ENCODE results near the gene GPR39. TPM values are rescaled to one million over a fixed set of nuclear protein-coding genes. Genes with fewer than 3 reads are reported as not detected.

GPR39 gene
- total RNA-seq, 6 experiments from 2014 or later = 2.2 to 3.0 (median 2.5) TPM

GRCh38 chr2:132449868-132450267 is 33.3 kb downstream of the GPR39 start:
- Mint-ChIP-seq H3K4me1 (ENCODE audit: low read depth) (peaks cover 26% of the 10 kb centered on the region), H3K36me3 (ENCODE audit: low read depth) (peaks cover 6% of the 10 kb centered on the region; the same call in 1 of the 2 replicates), H3K9me3 (peaks cover 23% of the 10 kb centered on the region), H3K27me3 (ENCODE audit: insufficient read depth) (no peaks in the 10 kb centered on the region; the same call in 1 of the 2 replicates), H3K27ac (no peak overlapping the region), H3K4me3 (no peak overlapping the region)
- no peak for DNase-seq
- TF ChIP-seq, protein P1, sequence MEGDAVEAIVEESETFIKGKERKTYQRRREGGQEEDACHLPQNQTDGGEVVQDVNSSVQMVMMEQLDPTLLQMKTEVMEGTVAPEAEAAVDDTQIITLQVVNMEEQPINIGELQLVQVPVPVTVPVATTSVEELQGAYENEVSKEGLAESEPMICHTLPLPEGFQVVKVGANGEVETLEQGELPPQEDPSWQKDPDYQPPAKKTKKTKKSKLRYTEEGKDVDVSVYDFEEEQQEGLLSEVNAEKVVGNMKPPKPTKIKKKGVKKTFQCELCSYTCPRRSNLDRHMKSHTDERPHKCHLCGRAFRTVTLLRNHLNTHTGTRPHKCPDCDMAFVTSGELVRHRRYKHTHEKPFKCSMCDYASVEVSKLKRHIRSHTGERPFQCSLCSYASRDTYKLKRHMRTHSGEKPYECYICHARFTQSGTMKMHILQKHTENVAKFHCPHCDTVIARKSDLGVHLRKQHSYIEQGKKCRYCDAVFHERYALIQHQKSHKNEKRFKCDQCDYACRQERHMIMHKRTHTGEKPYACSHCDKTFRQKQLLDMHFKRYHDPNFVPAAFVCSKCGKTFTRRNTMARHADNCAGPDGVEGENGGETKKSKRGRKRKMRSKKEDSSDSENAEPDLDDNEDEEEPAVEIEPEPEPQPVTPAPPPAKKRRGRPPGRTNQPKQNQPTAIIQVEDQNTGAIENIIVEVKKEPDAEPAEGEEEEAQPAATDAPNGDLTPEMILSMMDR (IDR thresholded peaks at IDR 0.05) = no peak

DNA sequence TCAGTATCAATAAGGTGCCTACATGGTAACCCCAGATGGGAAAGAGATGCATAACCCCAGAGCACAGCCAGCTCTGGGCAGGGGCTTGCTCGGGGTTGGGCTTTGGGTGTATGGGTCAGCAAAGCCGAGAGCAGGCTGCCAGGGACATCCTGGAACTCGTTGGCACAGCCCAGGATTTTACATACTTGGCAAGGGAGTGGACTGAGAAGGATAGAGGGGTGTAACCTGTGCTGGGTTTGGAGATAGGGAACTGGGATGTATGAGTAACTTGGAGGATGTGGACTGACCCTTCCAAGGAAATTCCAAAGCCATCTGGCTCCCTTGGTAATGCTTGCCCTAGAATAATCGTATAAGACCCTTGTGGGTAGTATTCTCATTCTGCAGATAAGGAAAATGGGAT is 44.2 kb downstream of the GPR39 start:
- Mint-ChIP-seq H3K9me3 (peaks cover 61% of the 10 kb centered on the region), H3K4me3 (no peak overlapping the region), H3K36me3 (ENCODE audit: low read depth) (peaks cover 25% of the 10 kb centered on the region), H3K27me3 (ENCODE audit: insufficient read depth) (peaks cover 3% of the 10 kb centered on the region), H3K27ac (no peak overlapping the region), H3K4me1 (ENCODE audit: low read depth) (no peaks in the 10 kb centered on the region)
- no peak for DNase-seq
- TF ChIP-seq, protein P1 (IDR thresholded peaks at IDR 0.05) = no peak

GRCh38 chr2:132462236-132462635 is 45.6 kb downstream of the GPR39 start:
- Mint-ChIP-seq H3K36me3 (ENCODE audit: low read depth) (peaks cover 28% of the 10 kb centered on the region), H3K4me3 (no peak overlapping the region), H3K4me1 (ENCODE audit: low read depth) (no peaks in the 10 kb centered on the region), H3K27ac (no peak overlapping the region), H3K9me3 (peaks cover 53% of the 10 kb centered on the region), H3K27me3 (ENCODE audit: insufficient read depth) (peaks cover 3% of the 10 kb centered on the region)
- DNase-seq = no peak
- TF ChIP-seq, protein P1 (IDR thresholded peaks at IDR 0.05) = no peak

- peaks cover 28% of the 10 kb centered on the region for H3K36me3 Mint-ChIP-seq (ENCODE audit: low read depth)
- peaks cover 45% of the 10 kb centered on the region for H3K9me3 Mint-ChIP-seq
- H3K27me3 Mint-ChIP-seq (ENCODE audit: insufficient read depth) = peaks cover 3% of the 10 kb centered on the region
- no peaks in the 10 kb centered on the region for H3K4me1 Mint-ChIP-seq (ENCODE audit: low read depth)
- DNase-seq = no peak
- TF ChIP-seq, protein P1 (IDR thresholded peaks at IDR 0.05) = no peak
- H3K4me3 Mint-ChIP-seq = no peak overlapping the region
- H3K27ac Mint-ChIP-seq = no peak overlapping the region
Observed at GRCh38 chr2:132463719-132464118, 47.1 kb downstream of the GPR39 start.

GRCh38 chr2:132465917-132466316 is 49.3 kb downstream of the GPR39 start:
- peaks cover 23% of the 10 kb centered on the region for H3K36me3 Mint-ChIP-seq (ENCODE audit: low read depth)
- no peak for DNase-seq
- H3K27ac Mint-ChIP-seq = no peak overlapping the region
- no peak overlapping the region for H3K4me3 Mint-ChIP-seq
- no peaks in the 10 kb centered on the region for H3K4me1 Mint-ChIP-seq (ENCODE audit: low read depth)
- H3K9me3 Mint-ChIP-seq = peaks cover 41% of the 10 kb centered on the region
- TF ChIP-seq, protein P1 (IDR thresholded peaks at IDR 0.05) = no peak
- peaks cover 2% of the 10 kb centered on the region; the same call in 1 of the 2 replicates for H3K27me3 Mint-ChIP-seq (ENCODE audit: insufficient read depth)

Measured in HFFc6 (cell line).